Right atrium auricular region (tissue), 2 donors: ENCODE measurements around the gene CCDC83. TPM values are rescaled to one million over a fixed set of nuclear protein-coding genes. Genes with fewer than 3 reads are reported as not detected.

Experiments used
- DNase-seq: peaks from one replicate; pipeline ENCODE4 v3.0.0-alpha.2; 2019; ENCODE audit warnings: low spot score
- H3K27ac ChIP-seq, 2 donors: fragments of 200-600 bp; sonication (generic); 1 replicate in 1 of 2; 2 replicates in 1 of 2; pipeline ENCODE4 v1.5.1; 2016 to 2019
- H3K27me3 ChIP-seq, 2 donors: fragments of 200-600 bp; sonication (generic); one replicate each; pipeline versions ENCODE4 v1.5.1 to v1.6.0; 2017 to 2019
- H3K36me3 ChIP-seq: fragments of 200-600 bp; sonication (generic); one replicate; pipeline ENCODE4 v1.5.1; 2016
- H3K4me1 ChIP-seq, 2 donors: fragments of 200-600 bp; sonication (generic); one replicate each; pipeline versions ENCODE4 v1.5.1 to v1.6.0; 2017 to 2019
- H3K4me3 ChIP-seq, 2 donors: fragments of 200-600 bp; sonication (generic); 1 replicate in 1 of 2; 2 replicates in 1 of 2; pipeline ENCODE4 v1.5.1; 2017 to 2019; ENCODE audit warnings: mild to moderate bottlenecking in 1 of 2, moderate library complexity in 1 of 2
- H3K9me3 ChIP-seq, 2 donors: fragments of 200-600 bp; sonication (generic); one replicate each; pipeline ENCODE4 v1.5.1; 2019
- CTCF ChIP-seq, 2 donors: fragments of 200-600 bp; sonication (generic); IDR thresholded peaks; one replicate each; pipeline ENCODE4 v1.5.1; 2019; ENCODE audit warnings: antibody characterized with exemption in 2 of 2
- total RNA-seq, 2 donors: library from RNA; depleted of rRNA; stranded (reverse); fragments of >200 nt; gene quantifications; one replicate each; pipeline ENCODE4 v1.1.0, GENCODE V29; 2016

The CCDC83 gene
- total RNA-seq, 2 donors from 2014 or later = not detected

- no peak for DNase-seq
- Histone ChIP-seq H3K4me3 (peak overlapping the region; percentile 52 to 57), H3K36me3 (no peaks in the 10 kb centered on the region), H3K27ac (peak overlapping the region; percentile 9 to 23), H3K4me1 (peaks cover 0 to 10% of the 10 kb centered on the region in 2 donors), H3K27me3 (no peaks in the 10 kb centered on the region), H3K9me3 (no peaks in the 10 kb centered on the region)
- no peak for TF ChIP-seq CTCF (IDR thresholded peaks at IDR 0.05)
Measured at GRCh38 chr11:85810521-85810870, 44.7 kb upstream of the CCDC83 start.

DNA sequence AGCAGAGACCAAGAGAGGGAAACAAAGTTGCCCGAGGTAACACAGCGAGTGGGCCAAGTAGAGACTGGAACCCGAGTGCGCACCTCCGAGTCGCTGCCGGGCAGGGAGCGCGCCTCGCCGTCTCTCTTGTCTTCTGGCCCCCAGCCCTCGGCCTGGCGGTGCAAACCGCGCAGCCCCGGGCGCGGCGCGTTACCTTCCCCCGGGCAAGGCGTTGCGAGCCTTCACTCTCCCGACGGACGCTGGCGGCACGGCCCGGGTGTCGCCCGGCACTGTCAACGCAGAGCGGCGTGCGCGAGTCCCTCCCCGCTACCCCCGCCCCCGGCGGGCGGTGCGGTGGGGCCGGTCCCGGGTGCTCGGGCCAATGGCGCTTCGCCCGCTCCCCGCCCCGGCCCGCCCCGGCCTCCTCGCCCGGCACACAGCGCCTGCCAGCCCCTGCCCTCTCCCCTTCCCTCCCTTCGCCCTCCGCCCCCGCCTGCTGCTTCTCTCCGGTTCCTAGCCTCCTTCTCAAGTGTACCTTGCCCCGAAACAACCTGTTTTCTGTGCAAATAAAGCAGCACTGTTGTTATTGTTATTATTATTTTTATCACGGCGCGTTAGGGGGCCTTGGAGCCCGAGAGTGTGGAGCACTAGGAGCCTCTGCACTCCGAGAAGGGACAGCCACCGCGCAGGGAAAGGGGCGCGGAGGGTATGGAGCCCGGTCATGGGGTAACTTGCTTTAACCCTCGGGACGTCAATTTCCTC, 44.1 kb upstream of the CCDC83 start, which contains the start of gene SYTL2:
Gene SYTL2, minus strand, starts transcription at position 271 of the 741 bp plus-strand sequence. CDS start 53,416 bp downstream, outside the sequence.
- no peaks in the 10 kb centered on the region for H3K36me3 ChIP-seq
- peak within 1 kb of the TSS; percentile 9 to 23 for H3K27ac ChIP-seq

DNA sequence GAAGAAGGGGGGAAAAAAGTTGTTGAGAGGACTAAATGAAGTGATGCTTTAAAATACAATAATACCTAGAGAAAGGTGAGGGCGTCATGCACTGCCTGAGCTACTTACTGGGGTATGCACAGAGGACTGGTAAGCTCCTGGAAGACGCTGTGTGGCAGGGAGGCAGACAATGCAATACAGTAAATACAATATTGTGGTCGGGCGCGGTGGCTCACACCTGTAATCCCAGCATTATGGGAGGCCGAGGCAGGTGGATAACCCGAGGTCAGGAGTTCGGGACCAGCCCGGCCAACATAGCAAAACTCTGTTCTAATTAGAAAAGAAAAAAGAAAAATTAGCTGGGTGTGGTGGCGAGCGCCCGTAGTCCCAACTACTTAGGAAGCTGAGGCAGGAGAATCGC, 43.6 kb upstream of the CCDC83 start:
- TF ChIP-seq CTCF (IDR thresholded peaks at IDR 0.05) = no peak
- Histone ChIP-seq H3K27me3 (no peaks in the 10 kb centered on the region), H3K27ac (no peak overlapping the region), H3K36me3 (no peaks in the 10 kb centered on the region), H3K9me3 (no peaks in the 10 kb centered on the region), H3K4me3 (peak overlapping the region; percentile 52 to 57), H3K4me1 (peaks cover 0 to 10% of the 10 kb centered on the region in 2 donors)
- no peak for DNase-seq

More for the DNA sequence above, 44.1 kb upstream of the CCDC83 start, which contains the start of gene SYTL2:
- no peak for DNase-seq
- Histone ChIP-seq H3K27me3 (no peaks in the 10 kb centered on the region), H3K9me3 (no peaks in the 10 kb centered on the region), H3K4me1 (peaks cover 0 to 10% of the 10 kb centered on the region in 2 donors), H3K4me3 (peak within 1 kb of the TSS; percentile 52 to 57)
- no peak for TF ChIP-seq CTCF (IDR thresholded peaks at IDR 0.05)

GRCh38 chr11:85813721-85814120, 41.5 kb upstream of the CCDC83 start:
- Histone ChIP-seq H3K27me3 (no peaks in the 10 kb centered on the region), H3K4me1 (peaks cover 0 to 10% of the 10 kb centered on the region in 2 donors), H3K36me3 (no peaks in the 10 kb centered on the region), H3K27ac (no peak overlapping the region), H3K4me3 (no peak overlapping the region), H3K9me3 (no peaks in the 10 kb centered on the region)
- DNase-seq = no peak
- TF ChIP-seq CTCF (IDR thresholded peaks at IDR 0.05) = no peak

GRCh38 chr11:85815186-85815931, 39.8 kb upstream of the CCDC83 start:
- Histone ChIP-seq H3K4me3 (no peak overlapping the region), H3K27ac (no peak overlapping the region), H3K27me3 (no peaks in the 10 kb centered on the region), H3K9me3 (no peaks in the 10 kb centered on the region), H3K36me3 (no peaks in the 10 kb centered on the region), H3K4me1 (peaks cover 0 to 3% of the 10 kb centered on the region in 2 donors)
- TF ChIP-seq CTCF (IDR thresholded peaks at IDR 0.05) = no peak
- DNase-seq = no peak
